Colonic mucosa (tissue), 4 donors: ENCODE data around the gene C1orf141. TPM values are rescaled to one million over a fixed set of nuclear protein-coding genes. Genes with fewer than 3 reads are reported as not detected.

ENCODE experiments used
- DNase-seq: peaks from one replicate; pipeline ENCODE4 v3.0.0-alpha.2; 2020
- H3K27ac ChIP-seq: fragments of 200-600 bp; one replicate; pipeline ENCODE4 v1.8.0; 2021
- H3K27me3 ChIP-seq: fragments of 200-600 bp; one replicate; pipeline ENCODE4 v1.8.0; 2021
- H3K36me3 ChIP-seq: fragments of 200-600 bp; one replicate; pipeline ENCODE4 v1.8.0; 2021
- H3K4me1 ChIP-seq: fragments of 200-600 bp; one replicate; pipeline ENCODE4 v1.8.0; 2021; ENCODE audit warnings: mild to moderate bottlenecking
- H3K4me3 ChIP-seq: fragments of 200-600 bp; one replicate; pipeline ENCODE4 v1.8.0; 2021
- H3K9ac ChIP-seq, 2 donors: one replicate each; pipeline ENCODE4 v1.7.0; 2013; ENCODE audit warnings: control low read depth in 2 of 2, low read depth in 2 of 2, low read length in 2 of 2
- H3K9me3 ChIP-seq: fragments of 200-600 bp; one replicate; pipeline ENCODE4 v1.8.0; 2021
- CTCF ChIP-seq: fragments of 200-600 bp; IDR thresholded peaks from one replicate; pipeline ENCODE4 v1.8.0; 2022; ENCODE audit warnings: antibody characterized with exemption, mild to moderate bottlenecking
- intact Hi-C: fragments of 100-400 bp; cut with DNase I; formaldehyde crosslinking; loops from one replicate; pipeline ENCODE4 v1.14.1; 2022
- total RNA-seq, 2 donors: library from RNA; stranded (reverse); fragmentation: NEBNext Ultra II Directional in 1 of 2; extraction: Animal tissue kit (Norgen Biotek cat#: 25700) in 1 of 2; gene quantifications; one replicate each; pipeline ENCODE4 v1.2.1, GENCODE V29; 2021
- donor health status: healthy.
- donor health status: DM: no; HTN: no; CAD: no.
- donor health status: DM: no; HTN: no; CAD: no.

The C1orf141 gene
- total RNA-seq, 2 donors from 2014 or later = not detected

GRCh38 chr1:67124455-67124854, 10.3 kb downstream of the C1orf141 start:
- Histone ChIP-seq H3K27ac (no peak overlapping the region), H3K9me3 (no peaks in the 10 kb centered on the region), H3K4me3 (no peak overlapping the region), H3K27me3 (no peaks in the 10 kb centered on the region), H3K36me3 (no peaks in the 10 kb centered on the region), H3K9ac (no peak overlapping the region), H3K4me1 (no peaks in the 10 kb centered on the region)
- intact Hi-C loops = no loop called here
- no peak for TF ChIP-seq CTCF
- DNase-seq = no peak

GRCh38 chr1:67120855-67121619, 13.7 kb downstream of the C1orf141 start:
- Histone ChIP-seq H3K4me1 (no peaks in the 10 kb centered on the region), H3K36me3 (no peaks in the 10 kb centered on the region), H3K9ac (no peak overlapping the region), H3K27me3 (no peaks in the 10 kb centered on the region), H3K27ac (no peak overlapping the region), H3K4me3 (no peak overlapping the region), H3K9me3 (no peaks in the 10 kb centered on the region)
- no peak for TF ChIP-seq CTCF
- no peak for DNase-seq
- intact Hi-C loops = no loop called here

- Histone ChIP-seq H3K4me3 (no peak overlapping the region), H3K4me1 (no peaks in the 10 kb centered on the region), H3K9me3 (no peaks in the 10 kb centered on the region), H3K27me3 (no peaks in the 10 kb centered on the region), H3K27ac (no peak overlapping the region), H3K9ac (no peak overlapping the region), H3K36me3 (no peaks in the 10 kb centered on the region)
- no peak for TF ChIP-seq CTCF
- no peak for DNase-seq
- intact Hi-C loops = no loop called here
Observed at GRCh38 chr1:67118646-67119045, 16.1 kb downstream of the C1orf141 start.

GRCh38 chr1:67118191-67118590, 16.6 kb downstream of the C1orf141 start:
- H3K9me3 ChIP-seq = no peaks in the 10 kb centered on the region
- TF ChIP-seq CTCF = no peak
- H3K9ac ChIP-seq = no peak overlapping the region
- no peak overlapping the region for H3K27ac ChIP-seq
- no peak overlapping the region for H3K4me3 ChIP-seq
- no peak for DNase-seq
- no peaks in the 10 kb centered on the region for H3K27me3 ChIP-seq
- H3K4me1 ChIP-seq = no peaks in the 10 kb centered on the region
- intact Hi-C loops = no loop called here
- no peaks in the 10 kb centered on the region for H3K36me3 ChIP-seq

- TF ChIP-seq CTCF = no peak
- intact Hi-C loops = no loop called here
- Histone ChIP-seq H3K36me3 (no peaks in the 10 kb centered on the region), H3K9ac (no peak overlapping the region), H3K4me3 (no peak overlapping the region), H3K27ac (no peak overlapping the region), H3K27me3 (no peaks in the 10 kb centered on the region), H3K4me1 (no peaks in the 10 kb centered on the region), H3K9me3 (no peaks in the 10 kb centered on the region)
- no peak for DNase-seq
Observed at GRCh38 chr1:67114162-67114561, 20.6 kb downstream of the C1orf141 start.
